ENCODE results near the gene DCST1.
"Not testable (repeated sequence)": the region's sequence is repeated elsewhere in the genome, so short reads cannot be mapped to it uniquely, and the experiment has no call there.

GRCh38 chr1:154995301-154995983 lies 38.2 kb upstream of the DCST1 start:
- not testable (repeated sequence) for TF ChIP-seq SPI1, POLR2AphosphoS5 (IDR thresholded peaks at IDR 0.05; ENCODE audit: low read depth, low read length)

Measured in GM12891 (cell line).